Colonic mucosa (tissue), 4 donors: ENCODE measurements around the gene CPNE2. TPM values are rescaled to one million over a fixed set of nuclear protein-coding genes. Genes with fewer than 3 reads are reported as not detected.

Experiments used
- DNase-seq: peaks from one replicate; pipeline ENCODE4 v3.0.0-alpha.2; 2020
- H3K27ac ChIP-seq: fragments of 200-600 bp; one replicate; pipeline ENCODE4 v1.8.0; 2021
- H3K27me3 ChIP-seq: fragments of 200-600 bp; one replicate; pipeline ENCODE4 v1.8.0; 2021
- H3K36me3 ChIP-seq: fragments of 200-600 bp; one replicate; pipeline ENCODE4 v1.8.0; 2021
- H3K4me1 ChIP-seq: fragments of 200-600 bp; one replicate; pipeline ENCODE4 v1.8.0; 2021; ENCODE audit warnings: mild to moderate bottlenecking
- H3K4me3 ChIP-seq: fragments of 200-600 bp; one replicate; pipeline ENCODE4 v1.8.0; 2021
- H3K9ac ChIP-seq, 2 donors: one replicate each; pipeline ENCODE4 v1.7.0; 2013; ENCODE audit warnings: control low read depth in 2 of 2, low read depth in 2 of 2, low read length in 2 of 2
- H3K9me3 ChIP-seq: fragments of 200-600 bp; one replicate; pipeline ENCODE4 v1.8.0; 2021
- intact Hi-C: fragments of 100-400 bp; cut with DNase I; formaldehyde crosslinking; loops from one replicate; pipeline ENCODE4 v1.14.1; 2022
- total RNA-seq, 2 donors: library from RNA; stranded (reverse); fragmentation: NEBNext Ultra II Directional in 1 of 2; extraction: Animal tissue kit (Norgen Biotek cat#: 25700) in 1 of 2; gene quantifications; one replicate each; pipeline ENCODE4 v1.2.1, GENCODE V29; 2021
- TF ChIP-seq, protein P1 (sequence below): fragments of 200-600 bp; IDR thresholded peaks from one replicate; pipeline ENCODE4 v1.8.0; 2022; ENCODE audit warnings: antibody characterized with exemption, mild to moderate bottlenecking
- donor health status: healthy.
- donor health status: DM: no; HTN: no; CAD: no.
- donor health status: DM: no; HTN: no; CAD: no.

Gene CPNE2
- total RNA-seq, 2 donors from 2014 or later, result 38.6 to 53.3 TPM

DNA sequence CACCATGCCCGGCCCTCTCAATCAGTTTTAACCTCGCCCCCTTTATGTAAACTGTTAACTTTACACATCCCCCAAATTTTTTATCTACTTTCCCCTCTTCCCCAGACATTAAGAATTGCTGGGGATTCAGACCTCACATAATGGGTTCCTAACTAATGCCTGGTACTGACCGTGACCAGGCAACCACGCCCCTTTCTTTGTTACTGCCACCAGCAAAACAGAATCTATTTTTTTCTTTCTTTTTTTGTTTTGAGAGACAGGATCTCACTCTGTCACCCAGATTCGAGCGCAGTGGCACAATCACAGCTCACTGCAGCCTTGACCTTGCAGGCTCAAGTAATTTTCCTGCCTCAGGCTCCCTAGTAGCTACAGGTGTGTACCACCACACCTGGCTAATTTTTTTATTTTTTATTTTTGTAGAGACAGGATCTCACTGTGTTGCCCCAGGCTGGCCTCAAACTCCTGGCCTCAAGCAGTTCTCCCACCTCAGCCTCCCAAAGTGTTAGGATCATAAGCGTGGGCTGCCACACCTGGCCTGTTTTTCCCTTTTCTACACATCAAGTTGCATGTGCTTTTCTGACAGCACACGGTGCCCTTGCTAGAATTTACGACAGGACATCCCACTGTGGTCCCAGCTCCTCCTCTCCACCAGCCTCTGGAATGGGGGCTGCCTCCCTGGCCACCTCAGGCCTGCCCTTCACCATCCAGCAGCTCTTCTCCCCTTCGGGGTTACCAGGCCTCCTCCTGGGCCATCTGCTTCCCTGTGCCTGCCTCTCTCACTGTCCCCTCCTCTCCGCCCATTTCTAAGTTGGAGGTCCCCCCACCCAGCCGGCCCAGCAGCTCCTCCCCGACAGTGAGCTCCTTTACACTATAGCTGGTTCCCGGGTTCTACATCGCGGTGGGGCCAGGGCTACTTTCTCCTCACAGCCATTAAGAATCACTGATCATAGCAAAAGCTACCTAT, 10.8 kb downstream of the CPNE2 start:
- intact Hi-C loops, result no loop called here
- TF ChIP-seq, protein P1, sequence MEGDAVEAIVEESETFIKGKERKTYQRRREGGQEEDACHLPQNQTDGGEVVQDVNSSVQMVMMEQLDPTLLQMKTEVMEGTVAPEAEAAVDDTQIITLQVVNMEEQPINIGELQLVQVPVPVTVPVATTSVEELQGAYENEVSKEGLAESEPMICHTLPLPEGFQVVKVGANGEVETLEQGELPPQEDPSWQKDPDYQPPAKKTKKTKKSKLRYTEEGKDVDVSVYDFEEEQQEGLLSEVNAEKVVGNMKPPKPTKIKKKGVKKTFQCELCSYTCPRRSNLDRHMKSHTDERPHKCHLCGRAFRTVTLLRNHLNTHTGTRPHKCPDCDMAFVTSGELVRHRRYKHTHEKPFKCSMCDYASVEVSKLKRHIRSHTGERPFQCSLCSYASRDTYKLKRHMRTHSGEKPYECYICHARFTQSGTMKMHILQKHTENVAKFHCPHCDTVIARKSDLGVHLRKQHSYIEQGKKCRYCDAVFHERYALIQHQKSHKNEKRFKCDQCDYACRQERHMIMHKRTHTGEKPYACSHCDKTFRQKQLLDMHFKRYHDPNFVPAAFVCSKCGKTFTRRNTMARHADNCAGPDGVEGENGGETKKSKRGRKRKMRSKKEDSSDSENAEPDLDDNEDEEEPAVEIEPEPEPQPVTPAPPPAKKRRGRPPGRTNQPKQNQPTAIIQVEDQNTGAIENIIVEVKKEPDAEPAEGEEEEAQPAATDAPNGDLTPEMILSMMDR, result no peak

DNA sequence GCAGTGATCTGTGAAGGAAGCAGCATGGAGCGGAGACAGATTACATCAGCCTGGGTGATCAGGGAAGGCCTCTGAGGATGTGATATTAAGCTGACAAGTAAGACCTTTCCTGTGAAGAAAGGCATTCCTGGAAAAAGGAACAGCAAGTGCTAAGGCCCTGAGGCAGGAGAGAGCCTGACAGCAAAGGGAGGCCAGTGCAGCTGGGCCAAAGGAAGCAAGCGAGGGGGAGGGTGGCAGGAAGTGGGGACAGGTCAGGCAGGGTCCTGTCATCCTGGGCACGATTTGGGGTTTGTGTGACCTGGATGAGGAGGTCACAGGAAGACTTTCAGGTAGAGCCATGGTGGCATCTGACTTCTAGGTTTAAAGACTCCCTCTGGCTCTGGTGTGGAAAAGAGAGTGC, 12.3 kb downstream of the CPNE2 start:
- H3K4me1 ChIP-seq, result no peaks in the 10 kb centered on the region
- H3K27ac ChIP-seq, result no peak overlapping the region
- DNase-seq, result no peak
- no peak overlapping the region for H3K4me3 ChIP-seq
- TF ChIP-seq, protein P1, result no peak
- no peaks in the 10 kb centered on the region for H3K36me3 ChIP-seq
- H3K9me3 ChIP-seq, result no peaks in the 10 kb centered on the region
- intact Hi-C loops, result no loop called here
- no peaks in the 10 kb centered on the region for H3K27me3 ChIP-seq
- no peak overlapping the region for H3K9ac ChIP-seq

More for the DNA sequence above, 10.8 kb downstream of the CPNE2 start:
- H3K27ac ChIP-seq, result no peak overlapping the region
- H3K36me3 ChIP-seq, result no peaks in the 10 kb centered on the region
- H3K4me1 ChIP-seq, result no peaks in the 10 kb centered on the region
- no peaks in the 10 kb centered on the region for H3K9me3 ChIP-seq
- H3K9ac ChIP-seq, result no peak overlapping the region
- no peaks in the 10 kb centered on the region for H3K27me3 ChIP-seq
- H3K4me3 ChIP-seq, result no peak overlapping the region
- DNase-seq, result no peak

DNA sequence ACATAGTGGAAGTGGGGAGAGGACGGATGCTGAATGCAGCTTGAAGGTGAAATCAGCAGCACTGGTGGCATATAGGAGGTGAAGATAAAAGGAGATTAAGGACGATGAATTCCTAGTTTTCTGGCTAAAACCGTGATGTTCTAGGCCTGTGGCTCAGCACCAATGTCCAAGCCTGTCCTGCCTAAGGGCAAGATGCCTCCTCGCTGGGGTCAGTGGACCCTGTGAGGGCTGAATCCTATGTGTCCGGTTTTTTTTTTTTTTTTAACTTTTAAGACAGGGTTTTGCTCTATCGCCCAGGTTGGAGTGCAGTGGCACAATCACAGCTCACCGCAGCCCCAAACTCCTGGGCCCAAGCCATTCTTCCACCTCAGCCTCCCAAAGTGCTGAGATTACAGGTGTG, 12.8 kb downstream of the CPNE2 start:
- Histone ChIP-seq H3K36me3 (no peaks in the 10 kb centered on the region), H3K4me3 (no peak overlapping the region), H3K9me3 (no peaks in the 10 kb centered on the region), H3K4me1 (no peaks in the 10 kb centered on the region), H3K9ac (no peak overlapping the region), H3K27me3 (no peaks in the 10 kb centered on the region), H3K27ac (no peak overlapping the region)
- no peak for DNase-seq
- intact Hi-C loops, result no loop called here
- TF ChIP-seq, protein P1, result no peak

DNA sequence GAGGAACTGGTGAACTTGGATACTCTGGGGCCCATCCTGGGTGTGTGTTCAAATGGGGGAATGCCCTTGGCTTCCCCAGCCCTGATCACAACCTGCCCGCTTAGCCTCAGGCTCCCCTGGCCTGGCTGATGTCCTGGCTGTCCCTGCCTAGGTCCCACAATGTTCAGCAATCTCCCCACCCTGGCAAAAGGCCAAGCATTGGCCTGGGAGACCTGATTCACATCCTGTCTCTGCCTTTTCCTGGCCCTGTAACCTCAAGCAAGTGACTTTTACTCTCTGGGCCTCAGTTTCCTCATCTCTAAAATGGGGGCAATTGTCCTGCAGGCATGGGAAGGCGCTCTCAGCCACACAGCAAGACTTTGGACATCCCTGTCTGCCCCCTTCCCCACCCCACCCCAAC, 14.4 kb downstream of the CPNE2 start:
- TF ChIP-seq, protein P1, result no peak
- DNase-seq, result no peak
- Histone ChIP-seq H3K9me3 (no peaks in the 10 kb centered on the region), H3K36me3 (no peaks in the 10 kb centered on the region), H3K27ac (no peak overlapping the region), H3K9ac (no peak overlapping the region), H3K27me3 (no peaks in the 10 kb centered on the region), H3K4me1 (no peaks in the 10 kb centered on the region), H3K4me3 (no peak overlapping the region)
- intact Hi-C loops, result no loop called here

DNA sequence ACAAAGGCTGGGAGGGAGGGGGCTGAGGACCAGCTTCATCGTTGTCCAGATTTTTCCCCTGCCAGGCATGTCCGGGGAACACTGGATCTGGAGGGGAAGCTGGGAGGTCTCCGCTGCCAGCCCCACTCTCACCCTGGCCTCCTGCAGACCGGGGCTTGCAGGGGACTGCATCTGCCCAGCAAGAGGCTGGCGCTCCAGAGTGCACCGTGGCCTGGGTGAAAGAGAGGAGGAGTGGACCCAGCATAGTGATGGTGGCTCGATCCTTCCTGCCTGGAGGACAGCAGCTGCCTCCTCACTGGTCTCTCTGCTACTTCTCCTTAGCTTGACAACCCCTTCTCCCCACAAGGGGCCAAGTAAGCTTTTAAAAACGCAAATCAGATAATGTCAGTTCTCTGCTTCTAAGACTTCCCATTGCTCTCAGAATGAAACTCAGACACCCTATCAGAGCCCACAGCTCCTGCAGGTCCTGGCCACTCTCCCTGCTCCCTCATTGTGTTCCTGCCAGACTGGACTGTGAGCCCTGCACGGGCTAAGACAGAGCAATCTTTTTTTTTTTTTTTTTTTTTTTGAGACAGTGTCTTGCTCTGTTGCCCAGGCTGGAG, 15.0 kb downstream of the CPNE2 start:
- DNase-seq, result no peak
- H3K9ac ChIP-seq, result no peak overlapping the region
- no peak overlapping the region for H3K4me3 ChIP-seq
- H3K9me3 ChIP-seq, result no peaks in the 10 kb centered on the region
- no peak overlapping the region for H3K27ac ChIP-seq
- no peaks in the 10 kb centered on the region for H3K27me3 ChIP-seq
- H3K36me3 ChIP-seq, result no peaks in the 10 kb centered on the region
- intact Hi-C loops, result no loop called here
- TF ChIP-seq, protein P1, result no peak
- no peaks in the 10 kb centered on the region for H3K4me1 ChIP-seq
